ENCODE data around the gene DIS3L2.
A peak's percentile ranks its signal among the peaks of the same experiment; 100 is the strongest.
"Not testable (repeated sequence)": the region's sequence is repeated elsewhere in the genome, so short reads cannot be mapped to it uniquely, and the experiment has no call there.

Gene DIS3L2

GRCh38 chr2:232329716-232330067, 368.2 kb downstream of the DIS3L2 start:
- no peaks in the 10 kb centered on the region for H3K27me3 ChIP-seq (ENCODE audit: insufficient read depth, poor library complexity, severe bottlenecking)
- TF ChIP-seq CTCF (IDR thresholded peaks at IDR 0.05; ENCODE audit: poor library complexity, severe bottlenecking): no peak
- no peak overlapping the region for H3K4me3 ChIP-seq (ENCODE audit: severe bottlenecking)
- DNase-seq (ENCODE audit: low spot score) (peak; percentile 42), ATAC-seq (ENCODE audit: low read depth) (no peak)
- H3K9me3 ChIP-seq (ENCODE audit: severe bottlenecking): no peaks in the 10 kb centered on the region
- no peaks in the 10 kb centered on the region for H3K36me3 ChIP-seq (ENCODE audit: low read depth)
- H3K4me1 ChIP-seq (ENCODE audit: insufficient read depth, poor library complexity, severe bottlenecking): no peaks in the 10 kb centered on the region
- no peak overlapping the region for H3K27ac ChIP-seq (ENCODE audit: poor library complexity, severe bottlenecking)

- no peaks in the 10 kb centered on the region for H3K9me3 ChIP-seq (ENCODE audit: severe bottlenecking)
- DNase-seq (ENCODE audit: low spot score): peak; percentile 52
- H3K27me3 ChIP-seq (ENCODE audit: insufficient read depth, poor library complexity, severe bottlenecking): no peaks in the 10 kb centered on the region
- H3K36me3 ChIP-seq (ENCODE audit: low read depth): no peaks in the 10 kb centered on the region
- no peaks in the 10 kb centered on the region for H3K4me1 ChIP-seq (ENCODE audit: insufficient read depth, poor library complexity, severe bottlenecking)
- TF ChIP-seq CTCF (IDR thresholded peaks at IDR 0.05; ENCODE audit: poor library complexity, severe bottlenecking): no peak
- H3K4me3 ChIP-seq (ENCODE audit: severe bottlenecking): no peak overlapping the region
- no peak overlapping the region for H3K27ac ChIP-seq (ENCODE audit: poor library complexity, severe bottlenecking)
- ATAC-seq (ENCODE audit: low read depth): no peak
These were observed 368.8 kb downstream of the DIS3L2 start for GRCh38 chr2:232330068-232330999.

- not testable (repeated sequence) for ATAC-seq (ENCODE audit: low read depth)
These were observed 369.5 kb downstream of the DIS3L2 start for GRCh38 chr2:232331061-232331460.

GRCh38 chr2:232331641-232332040, 370.1 kb downstream of the DIS3L2 start:
- not testable (repeated sequence) for H3K9me3 ChIP-seq (ENCODE audit: severe bottlenecking); H3K4me1 ChIP-seq (ENCODE audit: insufficient read depth, poor library complexity, severe bottlenecking); H3K27ac ChIP-seq (ENCODE audit: poor library complexity, severe bottlenecking); ATAC-seq (ENCODE audit: low read depth); H3K36me3 ChIP-seq (ENCODE audit: low read depth); H3K4me3 ChIP-seq (ENCODE audit: severe bottlenecking); H3K27me3 ChIP-seq (ENCODE audit: insufficient read depth, poor library complexity, severe bottlenecking)
- peak; percentile 30 for DNase-seq (ENCODE audit: low spot score)

More at GRCh38 chr2:232331061-232331460, 369.5 kb downstream of the DIS3L2 start:
- not testable (repeated sequence) for H3K4me3 ChIP-seq (ENCODE audit: severe bottlenecking); H3K27ac ChIP-seq (ENCODE audit: poor library complexity, severe bottlenecking); H3K9me3 ChIP-seq (ENCODE audit: severe bottlenecking); H3K36me3 ChIP-seq (ENCODE audit: low read depth); H3K4me1 ChIP-seq (ENCODE audit: insufficient read depth, poor library complexity, severe bottlenecking); H3K27me3 ChIP-seq (ENCODE audit: insufficient read depth, poor library complexity, severe bottlenecking)
- DNase-seq (ENCODE audit: low spot score): peak; percentile 60

DNA sequence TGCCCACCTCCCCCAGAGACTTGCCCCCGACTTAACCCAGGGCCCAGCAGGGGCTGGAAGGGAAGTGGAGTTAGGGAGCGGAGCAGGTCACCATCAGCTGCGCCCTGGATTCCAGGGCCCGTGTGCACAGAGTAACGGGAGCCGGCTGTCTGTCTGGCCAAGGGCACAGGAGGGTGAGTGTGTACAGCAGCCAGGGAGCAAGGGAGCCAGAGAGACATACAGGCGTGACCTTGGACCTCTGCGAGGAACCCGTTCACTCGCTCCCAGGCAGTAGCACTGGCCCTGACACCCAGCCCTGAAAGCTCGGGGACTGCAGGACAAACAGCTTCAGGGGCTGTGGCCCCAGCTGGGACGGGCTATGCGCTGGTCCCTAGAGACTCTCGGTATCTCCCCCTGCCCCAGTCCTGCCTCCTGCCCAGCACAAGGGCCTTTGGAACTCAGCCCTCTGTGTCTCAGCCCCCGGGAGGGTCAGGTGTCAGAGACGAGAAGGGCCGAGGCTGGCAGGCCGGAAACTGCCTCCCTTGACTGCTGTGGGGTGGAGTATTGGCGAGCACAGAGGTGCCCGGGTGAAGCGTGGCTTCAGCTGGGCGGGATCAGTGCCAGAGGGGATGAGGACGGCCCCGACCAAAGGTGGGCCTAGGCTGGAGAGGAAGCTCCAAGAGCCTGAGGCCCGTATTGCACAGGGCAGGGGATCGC, 370.9 kb downstream of the DIS3L2 start:
- not testable (repeated sequence) for H3K4me1 ChIP-seq (ENCODE audit: insufficient read depth, poor library complexity, severe bottlenecking); H3K27ac ChIP-seq (ENCODE audit: poor library complexity, severe bottlenecking); H3K36me3 ChIP-seq (ENCODE audit: low read depth); H3K9me3 ChIP-seq (ENCODE audit: severe bottlenecking); H3K4me3 ChIP-seq (ENCODE audit: severe bottlenecking); ATAC-seq (ENCODE audit: low read depth); H3K27me3 ChIP-seq (ENCODE audit: insufficient read depth, poor library complexity, severe bottlenecking)
- DNase-seq (ENCODE audit: low spot score): peak; percentile 42

GRCh38 chr2:232332940-232333259, 371.4 kb downstream of the DIS3L2 start:
- no peaks in the 10 kb centered on the region for H3K36me3 ChIP-seq (ENCODE audit: low read depth)
- peak; percentile 34 for DNase-seq (ENCODE audit: low spot score)
- no peak for ATAC-seq (ENCODE audit: low read depth)
- no peak for TF ChIP-seq CTCF (IDR thresholded peaks at IDR 0.05; ENCODE audit: poor library complexity, severe bottlenecking)
- H3K4me1 ChIP-seq (ENCODE audit: insufficient read depth, poor library complexity, severe bottlenecking): no peaks in the 10 kb centered on the region
- H3K9me3 ChIP-seq (ENCODE audit: severe bottlenecking): no peaks in the 10 kb centered on the region
- no peak overlapping the region for H3K4me3 ChIP-seq (ENCODE audit: severe bottlenecking)
- H3K27me3 ChIP-seq (ENCODE audit: insufficient read depth, poor library complexity, severe bottlenecking): no peaks in the 10 kb centered on the region
- H3K27ac ChIP-seq (ENCODE audit: poor library complexity, severe bottlenecking): no peak overlapping the region
